CD4-positive, alpha-beta T cell (primary cell): Measurements from ENCODE around the gene PELI2. TPM values are rescaled to one million over a fixed set of nuclear protein-coding genes. Genes with fewer than 3 reads are reported as not detected.

ENCODE experiments used
- ATAC-seq: fragments of 200-7000 bp; cut with Tn5 transposase; one replicate; pipeline ENCODE4 v1.10.0; 2022; ENCODE audit warnings: mild to moderate bottlenecking; ENCODE audit not compliant: poor library complexity
- CTCF ChIA-PET: fragments of 350-600 bp; sonication (Branson Sonifier 250); formaldehyde crosslinking; loops from one replicate; lab custom pipeline; 2021; ENCODE audit warnings: antibody characterized with exemption, inconsistent platforms; lab: Charles Lee
- POLR2A ChIA-PET: fragments of 350-600 bp; sonication (Branson Sonifier 250); formaldehyde crosslinking; loops from one replicate; lab custom pipeline; 2021; ENCODE audit warnings: antibody characterized with exemption, inconsistent platforms; lab: Charles Lee
- DNase-seq, 14 experiments: peaks; one replicate each; pipeline ENCODE4 v3.0.0-alpha.2; 2013 to 2020; ENCODE audit warnings: mixed read lengths in 2 of 14
- H3K27ac ChIP-seq, 2 donors: one replicate each; pipeline versions ENCODE4 v1.5.1 to v1.7.0; 2013; ENCODE audit warnings: low read length in 2 of 2, low read depth in 1 of 2, mild to moderate bottlenecking in 1 of 2
- H3K27me3 ChIP-seq, 2 experiments: 1 replicate in 1 of 2; 2 replicates in 1 of 2; pipeline versions ENCODE4 v1.6.1 to v1.7.0; 2013; ENCODE audit warnings: low read length in 2 of 2, control low read depth in 1 of 2, mild to moderate bottlenecking in 1 of 2, moderate library complexity in 1 of 2; ENCODE audit not compliant: insufficient read depth in 2 of 2, control insufficient read depth in 1 of 2
- H3K36me3 ChIP-seq: one replicate; pipeline ENCODE4 v1.6.1; 2013; ENCODE audit warnings: low read length, control low read depth; ENCODE audit not compliant: insufficient read depth
- H3K4me1 ChIP-seq: one replicate; pipeline ENCODE4 v1.6.1; 2013; ENCODE audit warnings: low read length, control low read depth; ENCODE audit not compliant: insufficient read depth
- H3K4me3 ChIP-seq: one replicate; pipeline ENCODE4 v1.5.1; 2013; ENCODE audit warnings: mild to moderate bottlenecking, low read length, moderate library complexity
- H3K9me3 ChIP-seq, 2 experiments: 1 replicate in 1 of 2; 2 replicates in 1 of 2; pipeline versions ENCODE4 v1.6.1 to v1.7.0; 2013; ENCODE audit warnings: low read length in 2 of 2, mild to moderate bottlenecking in 2 of 2, control low read depth in 1 of 2, moderate library complexity in 1 of 2; ENCODE audit not compliant: control insufficient read depth in 1 of 2, insufficient read depth in 1 of 2
- H3K27ac Mint-ChIP-seq: one replicate; pipeline ENCODE4 v1.8.0; 2020; ENCODE audit warnings: mixed read lengths
- H3K27me3 Mint-ChIP-seq: one replicate; pipeline ENCODE4 v1.8.0; 2021; ENCODE audit warnings: mixed read lengths
- H3K36me3 Mint-ChIP-seq: one replicate; pipeline ENCODE4 v1.8.0; 2021; ENCODE audit warnings: low read depth, mixed read lengths
- H3K4me1 Mint-ChIP-seq: one replicate; pipeline ENCODE4 v1.8.0; 2021; ENCODE audit warnings: low read depth, mixed read lengths
- H3K4me3 Mint-ChIP-seq: one replicate; pipeline ENCODE4 v1.8.0; 2020; ENCODE audit warnings: mild to moderate bottlenecking, mixed read lengths
- H3K9me3 Mint-ChIP-seq: one replicate; pipeline ENCODE4 v1.8.0; 2020; ENCODE audit warnings: mixed read lengths
- intact Hi-C, 2 experiments: fragments of 100-400 bp; cut with DNase I in 1 of 2; cut with micrococcal nuclease in 1 of 2; formaldehyde crosslinking; loops; one replicate each; pipeline versions ENCODE4 v1.15.1 to v1.9.0; 2023 to 2025; cut with DNase I, micrococcal nuclease
- total RNA-seq, 174 experiments: library from RNA in 2 of 174; stranded (reverse) in 2 of 174; gene quantifications; one replicate each; pipeline ENCODE4 v1.2.3 and lab custom pipeline; 2021 to 2026
- TF ChIP-seq, protein P1 (sequence below): fragments of 200-600 bp; IDR thresholded peaks from one replicate; pipeline ENCODE4 v1.8.0; 2022; ENCODE audit warnings: antibody characterized with exemption, mild to moderate bottlenecking

PELI2 gene
- total RNA-seq, 2 experiments from 2014 or later: 12.2 to 15.9 TPM

DNA sequence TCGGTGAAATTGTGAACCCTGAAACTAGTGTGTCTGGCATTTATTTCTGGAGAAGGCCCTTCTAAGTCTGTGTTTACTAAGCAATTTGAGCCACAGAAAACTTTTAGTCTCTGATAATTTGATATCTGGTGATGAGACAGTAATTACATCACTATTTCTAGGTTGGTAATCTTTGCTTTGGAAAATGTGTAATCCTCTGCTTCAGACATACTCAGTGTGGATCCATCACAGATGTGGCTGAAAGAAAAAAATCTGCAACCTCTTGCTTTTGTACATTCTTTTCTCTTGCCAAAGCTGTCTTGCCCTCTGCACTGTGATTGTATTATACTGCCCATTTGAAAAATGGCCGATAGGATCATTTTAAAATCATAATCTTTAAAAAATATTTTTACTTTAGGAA is 78.1 kb downstream of the PELI2 start:
- TF ChIP-seq, protein P1, sequence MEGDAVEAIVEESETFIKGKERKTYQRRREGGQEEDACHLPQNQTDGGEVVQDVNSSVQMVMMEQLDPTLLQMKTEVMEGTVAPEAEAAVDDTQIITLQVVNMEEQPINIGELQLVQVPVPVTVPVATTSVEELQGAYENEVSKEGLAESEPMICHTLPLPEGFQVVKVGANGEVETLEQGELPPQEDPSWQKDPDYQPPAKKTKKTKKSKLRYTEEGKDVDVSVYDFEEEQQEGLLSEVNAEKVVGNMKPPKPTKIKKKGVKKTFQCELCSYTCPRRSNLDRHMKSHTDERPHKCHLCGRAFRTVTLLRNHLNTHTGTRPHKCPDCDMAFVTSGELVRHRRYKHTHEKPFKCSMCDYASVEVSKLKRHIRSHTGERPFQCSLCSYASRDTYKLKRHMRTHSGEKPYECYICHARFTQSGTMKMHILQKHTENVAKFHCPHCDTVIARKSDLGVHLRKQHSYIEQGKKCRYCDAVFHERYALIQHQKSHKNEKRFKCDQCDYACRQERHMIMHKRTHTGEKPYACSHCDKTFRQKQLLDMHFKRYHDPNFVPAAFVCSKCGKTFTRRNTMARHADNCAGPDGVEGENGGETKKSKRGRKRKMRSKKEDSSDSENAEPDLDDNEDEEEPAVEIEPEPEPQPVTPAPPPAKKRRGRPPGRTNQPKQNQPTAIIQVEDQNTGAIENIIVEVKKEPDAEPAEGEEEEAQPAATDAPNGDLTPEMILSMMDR: no peak
- ChIA-PET CTCF (no interaction called here), POLR2A (interaction anchor here (0.6 to 1.4 kb wide), 2 partner anchors 19 to 711 kb away, joined by 3 read pairs; no protein-coding TSS in a partner anchor)
- Histone ChIP-seq H3K9me3 (no peaks in the 10 kb centered on the region), H3K27ac (no peak overlapping the region), H3K36me3 (no peaks in the 10 kb centered on the region), H3K4me1 (peaks cover 15% of the 10 kb centered on the region), H3K4me3 (no peak overlapping the region), H3K27me3 (no peaks in the 10 kb centered on the region)
- Mint-ChIP-seq H3K36me3 (no peaks in the 10 kb centered on the region), H3K9me3 (no peaks in the 10 kb centered on the region), H3K27me3 (no peaks in the 10 kb centered on the region), H3K27ac (peak overlapping the region; percentile 20), H3K4me3 (no peak overlapping the region), H3K4me1 (peaks cover 27% of the 10 kb centered on the region)
- intact Hi-C loops: no loop called here
- DNase-seq: no peak
- no peak for ATAC-seq

DNA sequence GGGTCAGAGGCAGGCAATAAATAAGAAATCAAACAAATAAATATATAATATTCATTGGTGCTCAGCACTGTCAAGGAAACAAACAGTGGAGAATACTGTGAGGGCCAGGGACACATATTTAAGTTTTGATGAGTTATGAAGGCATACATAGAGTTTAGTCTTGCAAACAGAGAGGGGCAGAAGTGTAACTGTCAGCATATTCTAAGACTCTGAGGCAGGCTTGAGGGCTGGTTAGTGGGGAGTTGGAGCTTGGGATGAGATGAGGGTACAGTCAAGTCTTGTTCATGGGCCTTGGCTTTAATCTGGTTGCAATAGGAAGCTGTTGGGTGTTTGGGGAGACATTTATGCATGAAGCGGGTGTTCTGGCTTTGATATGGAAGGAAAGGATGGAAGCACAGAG is 78.9 kb downstream of the PELI2 start:
- no peak overlapping the region for H3K27ac ChIP-seq
- intact Hi-C loops: no loop called here
- Mint-ChIP-seq H3K27ac (no peak overlapping the region), H3K36me3 (no peaks in the 10 kb centered on the region), H3K9me3 (no peaks in the 10 kb centered on the region), H3K4me1 (peaks cover 27% of the 10 kb centered on the region), H3K27me3 (no peaks in the 10 kb centered on the region), H3K4me3 (no peak overlapping the region)
- no peaks in the 10 kb centered on the region for H3K36me3 ChIP-seq
- no peak for ATAC-seq
- DNase-seq: no peak
- H3K4me1 ChIP-seq: peaks cover 15% of the 10 kb centered on the region
- ChIA-PET POLR2A (no interaction called here), CTCF (no interaction called here)
- TF ChIP-seq, protein P1: no peak
- H3K27me3 ChIP-seq: no peaks in the 10 kb centered on the region
- H3K4me3 ChIP-seq: no peak overlapping the region
- no peaks in the 10 kb centered on the region for H3K9me3 ChIP-seq

DNA sequence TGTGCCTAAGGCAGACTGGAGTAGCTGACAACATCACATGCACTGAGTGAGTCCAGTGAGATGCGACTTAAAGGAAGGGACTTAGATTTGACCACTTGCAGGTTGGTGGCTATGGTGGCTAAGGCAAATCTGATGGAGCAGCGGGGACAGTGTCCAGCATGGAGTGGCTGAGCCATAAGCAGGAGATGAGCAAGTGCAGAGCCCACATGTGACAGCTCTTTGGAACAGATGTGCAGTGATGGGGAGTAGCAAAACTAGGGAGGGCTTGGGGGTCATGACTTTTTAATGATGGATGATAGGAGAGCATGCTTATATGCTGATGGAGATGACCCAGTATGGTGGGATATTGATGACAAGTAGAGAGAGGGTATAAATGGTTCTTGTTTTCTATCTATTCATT is 80.2 kb downstream of the PELI2 start:
- TF ChIP-seq, protein P1: no peak
- ATAC-seq: no peak
- H3K9me3 Mint-ChIP-seq: no peaks in the 10 kb centered on the region
- DNase-seq: no peak
- no peaks in the 10 kb centered on the region for H3K27me3 Mint-ChIP-seq
- H3K36me3 ChIP-seq: no peaks in the 10 kb centered on the region
- no peak overlapping the region for H3K27ac Mint-ChIP-seq
- no peak overlapping the region for H3K27ac ChIP-seq
- no peaks in the 10 kb centered on the region for H3K36me3 Mint-ChIP-seq
- H3K4me3 Mint-ChIP-seq: no peak overlapping the region
- H3K27me3 ChIP-seq: no peaks in the 10 kb centered on the region
- ChIA-PET POLR2A (no interaction called here), CTCF (no interaction called here)
- H3K4me3 ChIP-seq: no peak overlapping the region
- H3K4me1 Mint-ChIP-seq: peaks cover 27% of the 10 kb centered on the region
- H3K4me1 ChIP-seq: peaks cover 15% of the 10 kb centered on the region
- no peaks in the 10 kb centered on the region for H3K9me3 ChIP-seq
- intact Hi-C loops: no loop called here
